Measurements from ENCODE around the gene C16orf86.

The C16orf86 gene

DNA sequence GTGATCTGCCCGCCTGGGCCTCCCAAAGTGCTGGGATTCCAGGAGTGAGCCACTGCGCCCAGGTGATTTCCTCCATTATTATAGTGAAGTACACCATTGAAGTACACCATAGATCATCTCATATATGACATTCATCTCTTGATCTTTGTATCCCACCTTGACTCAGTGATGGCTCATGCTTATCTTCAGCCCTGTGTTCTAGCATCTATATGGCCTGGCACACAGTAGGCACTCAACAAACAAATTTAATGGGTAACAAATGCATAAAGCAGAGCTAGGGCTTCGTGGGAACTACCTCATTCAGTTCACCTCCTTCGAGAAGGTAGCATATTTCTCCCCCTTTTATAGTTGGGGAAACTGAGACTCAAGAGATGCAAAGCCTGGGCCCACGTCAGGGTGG, 1.0 kb upstream of the C16orf86 start:
- DNase-seq: no peak

DNA sequence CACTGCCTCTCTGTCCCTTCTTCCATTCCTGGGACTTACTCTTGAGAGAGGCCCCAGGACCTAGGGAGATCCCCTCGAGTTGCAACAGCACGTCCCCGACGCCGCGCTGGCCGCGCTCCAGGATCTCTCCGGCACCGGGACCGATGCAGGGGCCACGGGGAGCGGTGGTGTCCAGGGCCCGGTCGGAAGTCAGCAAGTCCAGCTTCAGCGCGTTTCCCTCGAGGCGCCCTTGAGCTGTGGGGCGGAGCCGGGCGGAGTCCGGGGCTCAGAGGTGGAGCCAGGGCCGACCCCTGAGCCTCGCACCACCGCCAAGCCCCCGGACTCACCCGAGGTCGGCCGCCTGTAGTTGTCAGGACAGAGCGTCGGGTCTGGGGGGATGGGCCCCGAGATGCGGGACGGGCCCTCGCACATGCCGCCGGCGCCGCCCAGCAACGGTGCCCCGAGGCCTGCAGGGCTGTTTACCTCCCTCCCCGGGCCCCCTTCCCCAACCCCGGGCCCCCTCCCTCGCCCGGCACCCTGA, 522 bp upstream of the C16orf86 start:
- no peak for DNase-seq

- no peak for DNase-seq
Measured at GRCh38 chr16:67667453-67667816, 821 bp downstream of the C16orf86 start.

DNA sequence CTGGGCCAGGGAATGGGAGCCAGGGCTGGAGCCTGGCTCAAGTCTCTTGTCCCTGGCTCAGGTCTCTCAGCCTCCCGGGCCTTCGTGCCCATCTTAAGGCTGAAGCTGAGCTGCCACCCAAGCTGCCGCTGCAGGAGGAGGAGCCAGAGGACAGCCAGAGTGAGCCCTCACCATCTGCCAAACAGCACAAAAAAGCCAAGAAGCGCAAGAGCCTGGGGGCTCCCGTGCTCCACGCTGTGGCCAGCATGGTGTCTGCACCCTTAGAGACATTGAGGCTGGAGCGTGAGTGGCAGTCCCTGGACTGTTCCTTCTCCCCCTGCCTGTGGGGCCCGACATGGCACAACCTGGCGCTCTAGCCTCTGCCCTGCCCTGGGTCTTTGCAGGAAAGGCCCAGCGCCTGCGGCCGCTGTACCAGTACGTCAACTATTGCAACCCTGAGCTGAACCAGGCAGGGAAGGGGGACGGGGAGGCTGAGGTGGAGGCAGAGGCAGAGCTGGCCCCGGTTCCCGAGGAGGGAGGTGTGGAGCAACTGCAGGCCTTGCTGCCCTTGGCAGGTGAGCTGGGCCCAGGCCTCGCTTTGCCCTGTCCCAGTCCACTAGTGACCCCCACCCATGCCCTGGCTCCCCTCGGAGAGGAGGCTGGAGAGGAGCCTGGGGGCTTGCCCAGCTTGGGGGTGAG, 1.3 kb downstream of the C16orf86 start:
- DNase-seq: peak in 53 of 56 donors; percentile 25 to 91 (median 72)

DNA sequence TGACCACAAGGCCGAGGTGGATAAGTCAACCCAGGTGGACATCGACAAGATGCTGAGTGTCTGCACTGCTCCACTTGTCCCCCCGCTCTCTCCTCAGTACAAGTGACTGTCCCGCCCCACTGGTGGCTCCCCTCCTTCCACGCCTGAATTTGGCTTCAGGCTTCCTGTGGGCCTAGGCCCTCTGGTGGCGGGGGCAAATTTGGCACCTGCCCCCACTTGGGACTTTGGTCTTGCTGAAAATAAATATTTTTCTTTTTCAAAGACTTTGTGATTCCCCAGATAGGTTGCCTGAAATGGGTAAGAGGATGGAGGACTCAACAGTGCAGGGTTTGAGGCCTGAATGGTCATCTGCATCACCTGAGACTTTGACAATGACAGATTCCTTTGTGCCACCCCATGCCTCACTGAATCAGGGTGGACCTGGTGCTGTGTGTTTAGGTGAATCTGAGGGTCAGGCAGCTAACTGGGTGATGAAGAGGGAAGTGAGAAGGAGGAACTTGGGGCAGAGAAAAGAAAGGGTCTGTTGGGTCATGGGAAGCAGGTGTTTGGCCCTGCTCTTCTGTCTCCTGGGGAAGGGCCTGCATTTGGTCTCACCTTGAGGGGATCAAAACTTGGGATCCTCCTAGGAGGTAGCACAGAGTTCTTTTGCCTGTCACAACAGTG, 2.0 kb downstream of the C16orf86 start:
- DNase-seq: no peak

DNA sequence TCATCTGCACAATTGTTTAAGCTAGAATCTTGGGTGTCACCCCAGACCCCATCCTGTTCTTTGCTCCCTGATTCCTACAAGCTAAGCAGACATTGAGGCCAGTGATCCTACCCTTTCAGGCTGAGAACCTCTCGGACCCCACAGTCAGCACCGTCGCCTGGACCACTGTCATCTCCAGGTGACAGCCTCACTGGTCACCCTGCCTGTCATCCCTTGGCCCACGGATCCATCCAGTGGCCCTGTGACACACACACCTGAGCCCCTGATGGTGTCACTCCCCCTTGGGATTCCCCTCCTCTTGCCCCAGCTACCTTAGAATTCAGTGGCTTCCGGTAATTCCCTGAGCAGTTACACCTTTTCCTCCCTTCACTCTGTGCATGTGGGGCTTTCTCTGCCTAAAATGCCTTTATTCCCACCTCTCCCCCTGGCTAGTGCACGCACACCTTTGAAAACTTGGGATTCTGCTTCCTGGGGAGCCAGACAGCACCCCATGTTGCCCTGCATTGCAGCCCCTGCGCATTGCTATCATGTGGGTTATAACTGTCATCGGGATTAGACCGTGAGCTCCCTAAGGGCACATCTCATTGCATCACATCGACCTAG, 3.0 kb downstream of the C16orf86 start:
- DNase-seq: no peak

- no peak for DNase-seq
Measured at GRCh38 chr16:67672306-67672705, 5.7 kb downstream of the C16orf86 start.

GRCh38 chr16:67672739-67673662, 6.4 kb downstream of the C16orf86 start:
- DNase-seq: peak in 31 of 56 donors; percentile 13 to 70 (median 36)

DNA sequence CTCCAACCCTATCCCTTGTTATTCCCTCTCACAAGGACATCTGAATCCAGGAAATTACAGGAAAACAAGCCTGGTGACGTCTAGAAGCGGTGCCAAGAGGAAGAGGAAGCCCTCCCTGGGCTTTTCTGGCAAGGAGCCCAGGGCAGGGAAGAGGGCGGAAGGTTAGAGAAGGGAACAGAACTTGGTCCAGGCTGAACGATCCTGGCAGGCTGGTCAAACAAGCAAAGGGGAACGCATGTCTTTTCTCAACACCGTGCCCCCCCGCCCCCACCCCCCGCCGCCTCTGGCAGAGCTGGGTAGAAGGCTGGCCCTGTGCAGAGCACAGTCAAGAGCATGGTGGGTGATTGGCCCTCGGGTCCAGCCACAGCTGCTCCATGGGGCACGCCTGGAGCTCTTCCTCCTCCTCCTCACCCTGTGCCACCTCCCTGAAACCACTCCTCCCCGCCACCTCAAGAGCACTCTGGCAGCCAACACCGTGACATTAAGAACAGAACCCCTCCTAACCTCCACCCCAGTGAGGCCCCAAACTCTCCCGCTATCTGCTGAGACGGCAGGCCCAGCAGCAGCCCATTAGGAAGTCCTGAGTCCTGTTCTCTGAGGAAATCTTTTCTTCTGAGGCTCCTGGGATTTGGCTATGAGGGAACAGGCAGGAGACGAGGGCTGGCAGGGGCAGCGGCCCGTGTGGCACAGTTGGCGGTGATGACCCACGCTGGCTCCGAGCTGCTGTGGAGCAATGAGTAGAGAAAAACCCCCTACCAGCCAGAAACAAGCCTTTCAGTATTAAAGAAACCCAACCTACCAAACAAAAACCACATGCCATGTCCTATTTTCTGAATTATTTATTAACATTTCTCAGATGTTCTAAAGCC, 7.3 kb downstream of the C16orf86 start:
- DNase-seq: peak in 19 of 56 donors; percentile 12 to 52 (median 22)

DNA sequence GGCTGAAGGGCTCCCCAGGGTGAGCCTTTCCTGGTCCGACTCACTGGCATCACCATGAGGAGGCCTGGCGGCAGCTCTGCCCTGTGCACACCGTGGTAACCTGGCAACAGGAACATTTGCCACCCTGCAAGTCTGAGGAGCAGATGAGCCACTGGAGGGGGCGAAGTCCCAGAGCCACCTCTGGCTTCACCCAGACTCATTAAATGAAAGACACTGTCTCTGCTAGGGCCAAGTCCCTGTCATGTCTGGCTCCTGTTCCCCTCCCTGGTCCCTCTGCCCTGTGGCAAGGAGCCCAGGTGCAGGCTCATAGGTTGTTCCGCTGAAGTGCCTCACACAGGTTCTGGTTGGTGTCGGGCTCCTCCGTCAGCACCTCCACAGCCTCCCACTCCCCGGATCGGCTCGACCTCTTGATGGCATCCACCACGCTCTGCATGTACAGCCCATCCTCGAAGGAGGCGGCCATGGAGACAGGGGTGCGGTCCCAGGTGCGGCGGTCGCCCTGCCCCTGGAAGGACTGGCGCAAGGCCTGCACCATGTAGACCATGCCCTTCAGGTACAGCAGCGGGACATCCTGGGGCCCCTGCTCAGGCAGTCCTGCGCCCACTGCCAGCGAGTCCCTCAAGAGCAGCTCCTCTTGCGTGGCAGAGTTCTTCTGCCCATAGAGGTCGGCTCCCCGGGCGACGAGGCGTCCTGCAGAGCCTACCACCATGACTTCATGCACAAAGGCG, 8.4 kb downstream of the C16orf86 start:
- no peak for DNase-seq

DNA sequence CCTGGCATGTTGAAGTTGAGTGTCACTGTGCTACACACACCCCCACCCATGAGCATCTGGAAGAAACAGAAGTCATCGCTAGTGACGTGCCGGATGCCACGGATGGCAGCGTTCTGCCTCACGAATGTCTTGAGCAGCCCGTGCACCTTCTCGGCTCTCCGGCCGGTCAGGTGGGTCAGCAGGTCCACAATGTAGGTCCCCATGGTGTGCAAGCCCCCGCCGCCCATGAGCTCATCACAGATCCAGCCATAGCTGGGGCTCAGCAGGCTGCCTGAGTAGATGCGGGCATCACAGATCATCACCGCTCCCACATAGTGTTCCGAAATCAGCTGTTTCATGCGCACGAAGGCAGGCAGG, 8.9 kb downstream of the C16orf86 start:
- DNase-seq: no peak

DNA sequence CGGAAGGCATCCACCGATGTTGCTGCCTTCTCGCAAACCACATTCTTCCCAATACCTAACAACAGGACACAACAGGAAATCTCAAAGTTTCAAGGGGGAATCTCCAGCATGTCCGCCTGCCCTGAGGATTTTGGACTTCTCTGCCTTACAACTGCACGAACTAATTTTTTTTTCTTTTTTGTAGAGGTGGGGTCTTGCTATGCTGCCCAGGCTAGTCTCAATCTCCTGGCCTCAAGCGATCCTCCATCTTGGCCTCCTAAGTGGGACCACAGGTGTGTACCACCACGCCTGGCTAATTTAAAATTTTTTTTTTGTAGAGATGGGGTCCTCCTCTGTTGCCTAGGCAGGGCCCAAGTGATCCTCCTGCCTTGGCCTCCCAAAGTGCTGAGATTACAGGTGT, 9.4 kb downstream of the C16orf86 start:
- no peak for DNase-seq

- DNase-seq: no peak
Measured at GRCh38 chr16:67676516-67676915, 9.9 kb downstream of the C16orf86 start.

DNA sequence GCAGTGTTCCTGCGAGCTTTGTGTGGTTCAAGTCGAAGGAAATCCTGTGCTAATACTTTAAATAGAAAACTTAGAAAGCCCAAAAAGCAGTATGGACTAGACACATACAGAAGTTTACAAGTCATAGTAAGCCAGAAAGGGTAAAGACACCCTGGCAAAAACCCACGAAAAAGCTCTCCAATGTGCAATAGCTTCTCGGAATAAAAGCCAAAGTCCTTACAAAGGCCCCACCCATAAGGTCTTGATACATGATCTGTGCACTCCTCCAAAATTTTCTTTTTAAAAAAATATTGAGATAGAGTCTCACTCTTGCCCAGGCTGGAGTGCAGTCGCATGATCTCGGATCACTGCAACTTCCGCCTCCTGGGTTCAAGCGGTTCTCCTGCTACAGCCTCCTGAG, 10.3 kb downstream of the C16orf86 start:
- no peak for DNase-seq

DNA sequence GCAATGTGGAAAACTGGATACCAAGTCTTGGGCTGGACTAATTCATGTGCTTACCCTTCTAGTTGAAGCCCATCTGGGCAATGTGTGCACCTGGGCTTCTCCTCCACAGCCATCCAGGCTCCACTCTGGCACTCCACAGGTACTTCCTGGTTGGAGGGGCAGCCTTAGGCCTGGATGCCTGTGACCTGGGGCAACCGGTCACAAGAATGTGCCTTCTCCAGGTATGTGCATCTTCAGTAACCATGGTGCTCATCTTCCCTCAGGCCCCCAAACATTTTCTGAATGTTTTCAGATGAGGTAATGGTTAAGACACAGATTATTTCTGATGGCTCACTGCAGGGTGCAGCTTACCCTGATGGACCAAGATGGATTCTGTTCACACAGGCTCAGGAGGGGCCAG, 11.1 kb downstream of the C16orf86 start:
- DNase-seq: no peak

- no peak for DNase-seq
Measured at GRCh38 chr16:67678354-67679023, 11.9 kb downstream of the C16orf86 start.

- DNase-seq: no peak
Measured at GRCh38 chr16:67679935-67680897, 13.6 kb downstream of the C16orf86 start.

GRCh38 chr16:67683767-67684166, 17.2 kb downstream of the C16orf86 start:
- DNase-seq: no peak

Data from amygdala (tissue), 56 donors.